HS-5 (cell line): Measurements from ENCODE around the gene ANGPTL2.

ENCODE experiments used
- DNase-seq: peaks from one replicate; pipeline ENCODE4 v3.0.0-alpha.2; 2012; ENCODE audit warnings: low read depth

The ANGPTL2 gene

DNA sequence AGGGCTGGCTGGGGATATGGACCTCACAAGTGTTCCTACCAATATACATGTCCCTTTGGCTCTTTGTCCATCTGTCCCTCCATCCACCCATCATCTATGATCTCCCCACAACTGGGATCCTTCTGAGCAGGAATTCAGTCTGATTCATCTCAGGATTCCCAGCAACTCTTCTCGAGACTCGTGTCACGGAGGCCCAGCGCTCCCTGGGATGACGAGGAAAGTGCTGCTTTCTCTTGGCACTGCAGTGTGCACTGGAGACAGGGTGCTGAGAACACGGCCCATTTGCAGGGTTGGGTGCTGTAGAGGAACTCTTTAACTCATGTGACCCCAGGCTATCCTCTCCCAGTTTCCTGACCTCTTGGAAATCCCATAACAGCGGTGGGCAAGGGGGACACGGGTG is 72.9 kb downstream of the ANGPTL2 start:
- no peak for DNase-seq

DNA sequence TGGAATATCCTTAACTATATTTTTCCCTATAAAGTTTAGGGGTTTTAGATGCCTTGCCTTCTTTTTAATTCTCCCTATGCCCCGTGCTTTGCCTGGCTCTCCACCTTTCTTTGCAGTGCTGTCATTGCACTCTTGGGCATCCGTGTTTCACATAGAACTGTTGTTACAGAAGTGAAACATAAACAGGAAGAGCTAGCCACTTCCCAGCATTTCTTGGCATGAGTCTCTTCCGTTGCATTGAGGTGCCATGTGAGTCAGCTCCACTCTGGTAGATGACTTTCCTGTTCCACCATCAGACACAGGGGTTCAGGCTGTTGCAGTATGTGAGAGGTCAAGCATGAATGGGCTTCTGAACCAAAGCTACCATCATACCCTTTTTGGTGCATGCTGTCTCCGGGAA is 73.4 kb downstream of the ANGPTL2 start:
- DNase-seq, result peak; percentile 85

DNA sequence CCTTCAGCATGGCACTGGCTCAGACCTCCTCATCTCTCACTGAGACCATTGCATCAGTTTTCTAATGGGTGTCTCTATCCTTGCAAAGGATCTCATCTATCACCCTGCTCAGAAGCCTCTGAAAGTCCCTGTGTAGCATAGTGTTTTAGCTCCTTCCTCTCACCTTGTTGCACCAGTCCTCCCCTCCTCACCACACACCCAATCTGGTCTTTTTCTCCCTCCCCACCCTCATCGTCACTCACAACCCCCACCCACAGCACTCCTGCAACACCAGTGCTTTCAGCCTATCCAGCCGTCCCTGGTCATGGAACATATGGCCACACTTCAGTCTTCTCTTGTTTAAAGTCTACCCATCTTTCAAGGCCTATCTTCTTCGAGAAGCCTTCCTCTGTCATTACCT is 74.5 kb downstream of the ANGPTL2 start:
- no peak for DNase-seq

DNA sequence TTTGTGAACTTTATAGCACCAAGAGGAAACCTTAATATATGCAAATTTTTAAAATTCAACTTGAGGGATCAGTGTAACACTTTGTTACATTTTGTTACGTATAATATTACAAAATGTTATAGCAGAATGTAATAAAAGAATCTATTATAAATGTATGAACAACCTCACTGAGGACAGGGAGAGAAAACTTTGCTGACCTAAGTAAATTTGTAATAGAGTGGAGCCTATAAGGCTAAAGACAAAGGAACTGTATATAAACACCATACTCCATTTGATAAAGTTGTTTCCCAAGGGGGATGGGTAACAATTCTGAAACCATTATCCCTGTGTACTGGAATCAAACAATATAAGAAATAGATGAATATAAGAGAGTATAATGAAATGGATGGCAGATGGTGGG is 77.3 kb downstream of the ANGPTL2 start:
- DNase-seq, result no peak

DNA sequence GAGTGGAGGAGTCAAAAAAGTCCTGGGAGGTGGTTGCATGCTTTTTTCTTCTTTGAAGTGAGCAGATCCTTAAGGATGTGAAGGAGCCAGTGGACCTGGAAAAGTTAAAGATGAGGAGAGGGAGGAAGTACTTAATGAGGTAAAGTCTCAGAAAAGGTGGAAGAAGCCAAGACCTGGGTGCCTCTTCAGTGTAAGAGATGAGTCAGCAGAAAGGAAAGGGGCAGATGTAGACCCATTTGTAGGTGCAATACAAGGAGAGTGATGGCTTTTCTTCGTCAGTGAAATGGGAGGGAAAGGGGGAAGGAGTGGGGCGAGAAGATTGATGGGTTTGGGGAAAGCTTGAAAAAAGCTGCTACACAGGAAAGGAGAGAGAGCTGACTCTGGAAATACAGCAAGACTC is 82.9 kb downstream of the ANGPTL2 start:
- no peak for DNase-seq

DNA sequence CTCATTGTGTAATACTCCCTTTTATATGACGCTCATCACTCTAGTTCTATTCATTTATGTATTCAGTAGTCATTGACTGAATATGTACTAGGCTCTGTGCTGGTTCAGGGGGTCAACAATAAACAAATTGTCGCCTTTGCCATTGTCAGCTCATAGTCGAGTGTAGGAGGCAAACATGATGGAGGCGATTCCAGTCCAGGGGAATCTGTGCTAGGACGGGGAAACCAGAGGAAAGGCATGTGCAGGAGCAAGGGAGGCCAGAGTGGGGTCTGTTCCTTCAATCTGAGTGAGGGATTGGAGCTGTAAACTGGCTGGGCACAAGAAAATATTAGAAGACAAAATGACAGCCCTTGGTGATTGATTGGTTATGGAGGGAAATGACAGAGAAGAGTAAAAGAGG is 83.9 kb downstream of the ANGPTL2 start:
- no peak for DNase-seq
